HepG2 (cell line): ENCODE results near the gene OAT. TPM values are rescaled to one million over a fixed set of nuclear protein-coding genes. Genes with fewer than 3 reads are reported as not detected.

ENCODE experiments used
- CHCHD3 ChIP-seq: sonication (generic); formaldehyde crosslinking; IDR thresholded peaks from 2 replicates; pipeline ENCODE4 v1.8.0; 2022; ENCODE audit warnings: mild to moderate bottlenecking, missing genetic modification reagents, moderate library complexity
- ELK4 ChIP-seq: sonication (generic); formaldehyde crosslinking; IDR thresholded peaks from 2 replicates; pipeline ENCODE4 v1.9.0; 2021; ENCODE audit warnings: missing genetic modification reagents, borderline replicate concordance
- GPN1 ChIP-seq: sonication (generic); formaldehyde crosslinking; IDR thresholded peaks from 2 replicates; pipeline ENCODE4 v1.5.1; 2020; ENCODE audit warnings: missing genetic modification reagents, borderline replicate concordance
- NFKB2 ChIP-seq: sonication (generic); formaldehyde crosslinking; IDR thresholded peaks from 2 replicates; pipeline ENCODE4 v1.4.0; 2020; ENCODE audit warnings: missing genetic modification reagents, borderline replicate concordance
- RARG ChIP-seq: sonication (generic); formaldehyde crosslinking; IDR thresholded peaks from 2 replicates; pipeline ENCODE4 v1.4.0; 2020; ENCODE audit warnings: low read depth, mild to moderate bottlenecking, missing genetic modification reagents
- REPIN1 ChIP-seq: sonication (generic); formaldehyde crosslinking; IDR thresholded peaks from 2 replicates; pipeline ENCODE4 v1.8.0; 2022; ENCODE audit warnings: missing genetic modification reagents, low read depth, mild to moderate bottlenecking, borderline replicate concordance
- SIN3B ChIP-seq: fragments of 150-350 bp; IDR thresholded peaks from 2 replicates; pipeline ENCODE4 v1.6.1; 2014; ENCODE audit warnings: low read length
- ZBTB20 ChIP-seq: sonication (generic); formaldehyde crosslinking; IDR thresholded peaks from 2 replicates; pipeline ENCODE4 v1.8.1; 2023; ENCODE audit warnings: missing genetic modification reagents, low read depth, mild to moderate bottlenecking, borderline replicate concordance
- ZFP1 ChIP-seq: IDR thresholded peaks from 2 replicates; pipeline ENCODE4 v1.6.1; 2016
- ZNF331 ChIP-seq: sonication (generic); formaldehyde crosslinking; IDR thresholded peaks from 2 replicates; pipeline ENCODE4 v1.4.0; 2020; ENCODE audit warnings: missing genetic modification reagents
- ZNF431 ChIP-seq: sonication (generic); formaldehyde crosslinking; IDR thresholded peaks from 2 replicates; pipeline ENCODE4 v1.9.0; 2022; ENCODE audit warnings: missing genetic modification reagents, low read depth, mild to moderate bottlenecking, borderline replicate concordance
- ZNF7 ChIP-seq: IDR thresholded peaks from 2 replicates; pipeline ENCODE4 v1.6.1; 2016; ENCODE audit warnings: missing biosample characterization, missing genetic modification reagents
- ZNF839 ChIP-seq: sonication (generic); formaldehyde crosslinking; IDR thresholded peaks from 2 replicates; pipeline ENCODE4 v1.4.0; 2020; ENCODE audit warnings: missing genetic modification reagents, mild to moderate bottlenecking, borderline replicate concordance
- ZSCAN21 ChIP-seq: sonication (generic); formaldehyde crosslinking; IDR thresholded peaks from 2 replicates; pipeline ENCODE4 v1.8.0; 2022; ENCODE audit warnings: mild to moderate bottlenecking, missing genetic modification reagents, moderate library complexity, borderline replicate concordance
- polyA plus RNA-seq, 8 experiments: library from polyadenylated mRNA; depleted of rRNA in 3 of 8; stranded (reverse) in 7 of 8; unstranded in 1 of 8; fragments of >200 nt; fragmentation: Illumina TruSeq in 4 of 8; extraction: Trizol in 4 of 8; gene quantifications; 2 replicates each; pipeline versions ENCODE4 v1.2.1 to v1.2.3, GENCODE V29; 2011 to 2016; ENCODE audit warnings: low read depth in 4 of 8, missing spikeins in 1 of 8, mixed read lengths in 1 of 8; ENCODE audit not compliant: insufficient read depth in 1 of 8
- total RNA-seq, 5 experiments: library from RNA; depleted of rRNA; stranded (reverse); fragments of >200 nt; fragmentation: Illumina TruSeq; extraction: Trizol; gene quantifications; 2 replicates each; pipeline ENCODE4 v1.2.3, GENCODE V29; 2016; ENCODE audit warnings: low read depth in 1 of 5
- TF ChIP-seq, protein P1 (sequence below): sonication (generic); formaldehyde crosslinking; IDR thresholded peaks from 2 replicates; pipeline ENCODE4 v1.4.0; 2020; ENCODE audit warnings: mild to moderate bottlenecking, missing genetic modification reagents
- TF ChIP-seq, protein P2 (sequence below): sonication (generic); formaldehyde crosslinking; IDR thresholded peaks from 2 replicates; pipeline ENCODE4 v1.4.0; 2020; ENCODE audit warnings: missing genetic modification reagents
- TF ChIP-seq, protein P3 (sequence below): IDR thresholded peaks from 2 replicates; pipeline ENCODE4 v1.6.1; 2016; ENCODE audit warnings: low read depth, control low read depth

OAT gene
- total and polyA plus RNA-seq, 2 of the 13 experiments (the other 11 are each of a cell fraction or from before 2014, with no cell fraction given), result 87.8 to 96.7 TPM

DNA sequence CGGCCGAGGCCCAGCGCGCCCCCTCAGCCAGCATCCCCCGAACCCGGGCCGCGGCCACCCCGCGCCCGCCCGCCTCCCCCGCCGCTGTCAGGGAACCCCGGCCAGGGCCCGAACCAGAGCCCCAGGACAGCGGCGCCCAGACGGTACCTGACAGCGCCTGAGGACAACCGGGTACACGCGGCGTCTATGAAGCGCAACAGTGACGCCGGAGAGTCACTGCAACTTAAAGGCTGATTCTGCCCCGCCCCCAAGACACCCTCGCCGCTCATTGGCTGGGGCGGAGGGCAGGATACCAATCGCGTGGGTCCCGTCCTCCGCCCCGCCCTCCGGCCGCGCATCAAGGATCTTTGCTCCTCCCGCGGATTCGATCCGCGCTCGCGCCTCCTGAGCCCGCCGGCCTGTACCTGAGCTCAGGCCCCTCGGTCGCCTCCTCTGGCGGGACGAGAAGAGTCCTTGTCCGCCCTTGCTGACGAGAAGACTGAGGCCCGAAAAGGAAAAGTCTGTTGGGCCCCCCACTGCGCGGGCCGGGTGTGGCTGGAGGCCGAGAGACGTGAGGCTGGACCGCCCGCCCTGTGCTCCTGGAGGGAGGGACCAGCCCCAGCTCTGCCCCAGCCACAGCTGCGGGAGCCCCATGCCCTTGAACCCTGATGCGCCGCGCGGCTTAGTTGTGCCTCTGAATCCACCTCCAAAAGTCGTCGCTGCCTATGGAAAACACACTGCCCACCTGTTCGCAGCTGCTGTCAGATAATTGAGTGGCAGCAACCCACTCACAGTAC is at the start of gene OAT (continued):
- TF ChIP-seq, protein P1, sequence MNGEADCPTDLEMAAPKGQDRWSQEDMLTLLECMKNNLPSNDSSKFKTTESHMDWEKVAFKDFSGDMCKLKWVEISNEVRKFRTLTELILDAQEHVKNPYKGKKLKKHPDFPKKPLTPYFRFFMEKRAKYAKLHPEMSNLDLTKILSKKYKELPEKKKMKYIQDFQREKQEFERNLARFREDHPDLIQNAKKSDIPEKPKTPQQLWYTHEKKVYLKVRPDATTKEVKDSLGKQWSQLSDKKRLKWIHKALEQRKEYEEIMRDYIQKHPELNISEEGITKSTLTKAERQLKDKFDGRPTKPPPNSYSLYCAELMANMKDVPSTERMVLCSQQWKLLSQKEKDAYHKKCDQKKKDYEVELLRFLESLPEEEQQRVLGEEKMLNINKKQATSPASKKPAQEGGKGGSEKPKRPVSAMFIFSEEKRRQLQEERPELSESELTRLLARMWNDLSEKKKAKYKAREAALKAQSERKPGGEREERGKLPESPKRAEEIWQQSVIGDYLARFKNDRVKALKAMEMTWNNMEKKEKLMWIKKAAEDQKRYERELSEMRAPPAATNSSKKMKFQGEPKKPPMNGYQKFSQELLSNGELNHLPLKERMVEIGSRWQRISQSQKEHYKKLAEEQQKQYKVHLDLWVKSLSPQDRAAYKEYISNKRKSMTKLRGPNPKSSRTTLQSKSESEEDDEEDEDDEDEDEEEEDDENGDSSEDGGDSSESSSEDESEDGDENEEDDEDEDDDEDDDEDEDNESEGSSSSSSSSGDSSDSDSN (CRISPR knock-in tag), result peak; percentile 75
- TF ChIP-seq CHCHD3 (no peak), SIN3B (no peak), NFKB2 (CRISPR knock-in tag) (no peak), ZNF7 (CRISPR knock-in tag) (no peak; the same call in 1 of the 2 replicates), RARG (CRISPR knock-in tag) (no peak), REPIN1 (CRISPR knock-in tag) (0 out of 2 replicates have a peak, but pooled peaks have one; percentile 23), ZSCAN21 (CRISPR knock-in tag) (no peak), ELK4 (CRISPR knock-in tag) (no peak), ZNF431 (no peak), ZFP1 (CRISPR knock-in tag) (no peak), ZNF331 (CRISPR knock-in tag) (peak; percentile 35; the same call in 1 of the 2 replicates), ZNF839 (CRISPR knock-in tag) (no peak), GPN1 (CRISPR knock-in tag) (no peak), ZBTB20 (CRISPR knock-in tag) (no peak)
- TF ChIP-seq, protein P2, sequence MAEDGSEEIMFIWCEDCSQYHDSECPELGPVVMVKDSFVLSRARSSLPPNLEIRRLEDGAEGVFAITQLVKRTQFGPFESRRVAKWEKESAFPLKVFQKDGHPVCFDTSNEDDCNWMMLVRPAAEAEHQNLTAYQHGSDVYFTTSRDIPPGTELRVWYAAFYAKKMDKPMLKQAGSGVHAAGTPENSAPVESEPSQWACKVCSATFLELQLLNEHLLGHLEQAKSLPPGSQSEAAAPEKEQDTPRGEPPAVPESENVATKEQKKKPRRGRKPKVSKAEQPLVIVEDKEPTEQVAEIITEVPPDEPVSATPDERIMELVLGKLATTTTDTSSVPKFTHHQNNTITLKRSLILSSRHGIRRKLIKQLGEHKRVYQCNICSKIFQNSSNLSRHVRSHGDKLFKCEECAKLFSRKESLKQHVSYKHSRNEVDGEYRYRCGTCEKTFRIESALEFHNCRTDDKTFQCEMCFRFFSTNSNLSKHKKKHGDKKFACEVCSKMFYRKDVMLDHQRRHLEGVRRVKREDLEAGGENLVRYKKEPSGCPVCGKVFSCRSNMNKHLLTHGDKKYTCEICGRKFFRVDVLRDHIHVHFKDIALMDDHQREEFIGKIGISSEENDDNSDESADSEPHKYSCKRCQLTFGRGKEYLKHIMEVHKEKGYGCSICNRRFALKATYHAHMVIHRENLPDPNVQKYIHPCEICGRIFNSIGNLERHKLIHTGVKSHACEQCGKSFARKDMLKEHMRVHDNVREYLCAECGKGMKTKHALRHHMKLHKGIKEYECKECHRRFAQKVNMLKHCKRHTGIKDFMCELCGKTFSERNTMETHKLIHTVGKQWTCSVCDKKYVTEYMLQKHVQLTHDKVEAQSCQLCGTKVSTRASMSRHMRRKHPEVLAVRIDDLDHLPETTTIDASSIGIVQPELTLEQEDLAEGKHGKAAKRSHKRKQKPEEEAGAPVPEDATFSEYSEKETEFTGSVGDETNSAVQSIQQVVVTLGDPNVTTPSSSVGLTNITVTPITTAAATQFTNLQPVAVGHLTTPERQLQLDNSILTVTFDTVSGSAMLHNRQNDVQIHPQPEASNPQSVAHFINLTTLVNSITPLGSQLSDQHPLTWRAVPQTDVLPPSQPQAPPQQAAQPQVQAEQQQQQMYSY (CRISPR knock-in tag), result no peak
- TF ChIP-seq, protein P3, sequence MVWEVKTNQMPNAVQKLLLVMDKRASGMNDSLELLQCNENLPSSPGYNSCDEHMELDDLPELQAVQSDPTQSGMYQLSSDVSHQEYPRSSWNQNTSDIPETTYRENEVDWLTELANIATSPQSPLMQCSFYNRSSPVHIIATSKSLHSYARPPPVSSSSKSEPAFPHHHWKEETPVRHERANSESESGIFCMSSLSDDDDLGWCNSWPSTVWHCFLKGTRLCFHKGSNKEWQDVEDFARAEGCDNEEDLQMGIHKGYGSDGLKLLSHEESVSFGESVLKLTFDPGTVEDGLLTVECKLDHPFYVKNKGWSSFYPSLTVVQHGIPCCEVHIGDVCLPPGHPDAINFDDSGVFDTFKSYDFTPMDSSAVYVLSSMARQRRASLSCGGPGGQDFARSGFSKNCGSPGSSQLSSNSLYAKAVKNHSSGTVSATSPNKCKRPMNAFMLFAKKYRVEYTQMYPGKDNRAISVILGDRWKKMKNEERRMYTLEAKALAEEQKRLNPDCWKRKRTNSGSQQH (CRISPR knock-in tag), result no peak
